ENCODE data around the gene DUSP9. TPM values are rescaled to one million over a fixed set of nuclear protein-coding genes. Genes with fewer than 3 reads are reported as not detected.

Gene DUSP9
- total RNA-seq, 1 experiment from 2014 or later = 2.4 TPM

GRCh38 chrX:153634236-153634635, 12.8 kb upstream of the DUSP9 start:
- Mint-ChIP-seq H3K4me1 (no peaks in the 10 kb centered on the region), H3K4me3 (no peak overlapping the region), H3K27ac (no peak overlapping the region), H3K27me3 (ENCODE audit: low read depth) (peaks cover 28% of the 10 kb centered on the region), H3K36me3 (ENCODE audit: insufficient read depth in 1 of 3, low read depth in 3 of 3) (peaks cover 0 to 11% (median 0%) of the 10 kb centered on the region in 3 experiments; a peak in 3 of 7 replicates), H3K9me3 (peaks cover 61 to 88% of the 10 kb centered on the region in 2 experiments)
- no peaks in the 10 kb centered on the region for H3K79me1 ChIP-seq (ENCODE audit: insufficient read depth, low read depth, low read length, poor library complexity, severe bottlenecking)
- H4K5ac ChIP-seq (ENCODE audit: insufficient read length, low read depth, low read length) = no peak overlapping the region
- H3K27ac ChIP-seq (ENCODE audit: insufficient read length, low read depth, low read length) = no peak overlapping the region
- no peaks in the 10 kb centered on the region for H3K4me1 ChIP-seq (ENCODE audit: insufficient read depth, low read length)
- peaks cover 2% of the 10 kb centered on the region for H4K20me1 ChIP-seq (ENCODE audit: control insufficient read depth, insufficient read depth, insufficient read length)
- H3K79me2 ChIP-seq (ENCODE audit: insufficient read depth, low read length) = no peaks in the 10 kb centered on the region
- H2AFZ ChIP-seq (ENCODE audit: low read length) = no peak overlapping the region
- no peak overlapping the region for H3K9ac ChIP-seq (ENCODE audit: extremely low read depth, insufficient read length, low read length)
- H4K91ac ChIP-seq (ENCODE audit: insufficient read length, low read depth, low read length) = no peak overlapping the region
- no peak overlapping the region for H3K23ac ChIP-seq (ENCODE audit: insufficient read length, low read depth, low read length)
- no peak overlapping the region for H3T11ph ChIP-seq (ENCODE audit: low read length)
- no peaks in the 10 kb centered on the region for H3K27me3 ChIP-seq (ENCODE audit: insufficient read depth, low read length)
- peaks cover 22% of the 10 kb centered on the region for H3K9me3 ChIP-seq (ENCODE audit: control insufficient read depth, low read depth, low read length)
- no peaks in the 10 kb centered on the region for H3K23me2 ChIP-seq (ENCODE audit: insufficient read length, low read depth, low read length, poor library complexity, severe bottlenecking)
- no peak overlapping the region for H3K18ac ChIP-seq (ENCODE audit: insufficient read length, low read depth, low read length)
- WGBS (ENCODE audit: extremely low coverage, insufficient read length, low lambda C conversion rate) = no CpG with 5 or more reads among the region's 9 CpGs
- no peak for DNase-seq
- no peak overlapping the region for H4K8ac ChIP-seq (replicated peaks; ENCODE audit: insufficient read length, low read depth, low read length)
- no peak overlapping the region for H2AK5ac ChIP-seq (ENCODE audit: insufficient read length, low read length)
- no peak overlapping the region for H3K56ac ChIP-seq (ENCODE audit: insufficient read length, low read depth, low read length)
- no peak overlapping the region for H2BK12ac ChIP-seq (ENCODE audit: insufficient read length, low read depth, low read length)
- no peak overlapping the region for H2BK20ac ChIP-seq (ENCODE audit: low read depth, low read length, poor library complexity, severe bottlenecking)
- TF ChIP-seq CTCF (conservative IDR thresholded peaks at IDR 0.05) = no peak
- no peak overlapping the region for H3K4ac ChIP-seq (ENCODE audit: low read depth, low read length)
- H2BK120ac ChIP-seq (ENCODE audit: low read depth, low read length, poor library complexity, severe bottlenecking) = no peak overlapping the region
- no peak overlapping the region for H2BK15ac ChIP-seq (ENCODE audit: low read depth, low read length)
- no peak overlapping the region for H3K4me2 ChIP-seq (ENCODE audit: insufficient read depth, insufficient read length, low read length)
- no peak overlapping the region for H3K14ac ChIP-seq (ENCODE audit: insufficient read depth, low read length)
- H2BK5ac ChIP-seq (ENCODE audit: insufficient read length, low read length) = no peak overlapping the region
